GM12891 (cell line): ENCODE measurements around the gene METTL15.

ENCODE experiments used
- POLR2A ChIP-seq: IDR thresholded peaks from 2 replicates; pipeline ENCODE4 v1.6.1; 2011; ENCODE audit warnings: low read depth, low read length, control low read depth
- POLR2AphosphoS5 ChIP-seq: IDR thresholded peaks from 2 replicates; pipeline ENCODE4 v1.6.1; 2011; ENCODE audit warnings: low read depth, low read length, control low read depth
- SPI1 ChIP-seq: IDR thresholded peaks from 2 replicates; pipeline ENCODE4 v1.6.1; 2011; ENCODE audit warnings: low read depth, low read length, control low read depth
- TAF1 ChIP-seq: IDR thresholded peaks from 2 replicates; pipeline ENCODE4 v1.6.1; 2011; ENCODE audit warnings: low read depth, low read length, control low read depth

DNA sequence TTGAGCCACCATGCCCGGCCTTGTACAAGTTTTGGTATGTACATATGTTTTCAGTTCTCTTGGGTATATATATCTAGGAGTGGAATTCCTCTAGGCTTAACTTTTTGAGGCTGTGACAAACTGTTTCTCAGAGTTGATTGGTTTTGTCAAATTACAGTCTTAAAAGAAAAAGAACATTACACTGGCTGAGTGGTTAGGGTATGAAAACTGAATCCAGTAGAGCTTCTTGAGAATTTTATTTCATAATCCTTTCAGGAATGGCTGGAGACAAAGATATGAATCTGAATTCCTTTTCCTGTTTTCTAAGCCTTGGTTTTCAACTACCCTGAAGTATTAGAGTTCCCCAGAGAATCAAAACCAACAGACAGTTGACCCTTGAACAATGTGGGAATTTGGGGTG is 6.5 kb downstream of the METTL15 start:
- TF ChIP-seq POLR2AphosphoS5 (no peak), POLR2A (no peak), SPI1 (no peak), TAF1 (no peak)
